Activated gamma-delta T cell (primary cell): Measurements from ENCODE around the gene SYAP1.
"Not testable (repeated sequence)": the region's sequence is repeated elsewhere in the genome, so short reads cannot be mapped to it uniquely, and the experiment has no call there.

Experiments
- DNase-seq: peaks from one replicate; lab custom pipeline; 2025; lab: John Stamatoyannopoulos, UW

SYAP1 gene

DNA sequence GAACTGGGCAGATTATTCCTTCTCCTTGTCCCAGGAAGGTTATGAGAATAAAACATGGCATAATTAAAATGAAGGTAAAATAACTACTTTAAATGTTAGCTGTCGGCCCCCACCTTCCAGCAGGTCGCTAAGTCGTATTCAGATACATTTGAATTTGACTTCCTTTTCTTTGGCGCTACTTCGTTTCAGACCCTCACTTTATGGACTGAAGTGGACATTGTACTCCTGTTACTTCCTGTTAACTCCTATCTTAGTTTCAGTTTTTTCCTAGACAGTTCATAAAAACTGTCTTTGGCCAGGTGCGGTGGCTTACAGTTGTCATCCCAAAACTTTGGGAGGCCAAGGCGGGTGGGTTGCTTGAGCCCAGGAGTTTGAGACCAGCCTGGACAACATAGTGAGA, 5.7 kb downstream of the SYAP1 start:
- DNase-seq = no peak

DNA sequence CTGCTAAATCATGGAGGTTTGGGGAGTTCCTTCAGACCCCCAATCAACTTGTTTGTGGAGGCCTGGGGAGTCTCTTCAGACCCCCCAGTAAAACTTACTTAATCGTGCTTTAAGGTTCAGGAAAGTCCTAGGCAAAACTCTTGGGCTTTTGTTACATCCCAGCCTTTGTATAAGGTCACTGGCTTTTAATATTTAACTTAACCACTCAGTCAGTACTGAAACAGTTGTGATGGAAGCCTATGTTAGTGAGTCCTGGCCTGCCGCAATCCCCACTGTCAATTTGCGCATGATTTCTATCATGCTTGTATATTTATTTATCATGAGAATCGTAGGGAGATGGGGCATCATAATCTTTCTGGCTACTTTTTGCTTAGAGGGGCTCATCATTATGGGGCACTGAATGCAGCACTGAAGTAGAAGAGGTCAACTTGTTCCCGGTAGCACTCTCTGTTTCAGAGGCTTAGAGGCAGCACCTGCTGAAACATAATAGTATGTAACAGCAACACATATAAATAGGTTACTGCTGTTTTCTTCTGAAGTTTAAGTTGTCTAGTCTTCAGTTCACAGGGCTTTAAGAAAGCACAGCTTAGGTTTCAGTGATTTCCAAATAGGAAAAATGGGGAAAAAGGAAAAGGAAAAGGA, 7.1 kb downstream of the SYAP1 start:
- DNase-seq = not testable (repeated sequence)

DNA sequence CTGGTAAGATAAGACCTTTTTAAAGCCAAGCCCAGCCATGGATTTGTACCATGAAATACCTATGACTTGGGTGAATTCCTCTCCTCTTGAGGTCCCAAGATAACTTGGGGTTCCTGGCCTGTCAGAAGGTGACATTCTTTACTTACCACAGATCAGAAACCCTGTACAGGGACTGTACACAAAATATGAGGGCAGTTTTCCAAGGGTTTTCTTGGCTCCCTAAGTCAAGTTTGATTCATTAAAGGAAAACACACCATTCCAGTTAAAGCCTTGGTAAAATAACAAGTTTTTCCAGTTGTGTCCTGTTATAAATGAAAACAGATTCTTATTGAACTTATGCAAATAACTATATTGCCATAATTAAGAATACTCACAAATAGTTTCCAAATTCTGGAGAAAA, 8.2 kb downstream of the SYAP1 start:
- no peak for DNase-seq

DNA sequence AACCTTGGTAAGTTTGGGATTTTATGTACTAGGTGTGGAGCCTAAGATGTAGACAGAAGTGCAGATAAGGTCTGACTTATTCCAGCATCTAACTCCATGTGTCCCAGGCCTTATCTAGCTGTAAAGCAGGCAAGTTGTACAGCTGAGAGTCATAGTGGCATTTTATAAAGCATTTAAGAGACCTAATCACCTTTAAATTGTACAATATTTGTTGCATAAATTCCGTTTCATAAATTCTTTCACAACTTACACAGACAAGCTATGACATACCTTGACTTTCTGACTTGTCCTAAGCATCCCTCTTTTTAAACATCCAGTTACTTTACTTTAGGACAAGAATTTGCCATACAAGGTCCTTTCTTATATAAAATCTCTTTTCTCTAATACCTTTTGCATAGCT, 11.0 kb downstream of the SYAP1 start:
- no peak for DNase-seq

DNA sequence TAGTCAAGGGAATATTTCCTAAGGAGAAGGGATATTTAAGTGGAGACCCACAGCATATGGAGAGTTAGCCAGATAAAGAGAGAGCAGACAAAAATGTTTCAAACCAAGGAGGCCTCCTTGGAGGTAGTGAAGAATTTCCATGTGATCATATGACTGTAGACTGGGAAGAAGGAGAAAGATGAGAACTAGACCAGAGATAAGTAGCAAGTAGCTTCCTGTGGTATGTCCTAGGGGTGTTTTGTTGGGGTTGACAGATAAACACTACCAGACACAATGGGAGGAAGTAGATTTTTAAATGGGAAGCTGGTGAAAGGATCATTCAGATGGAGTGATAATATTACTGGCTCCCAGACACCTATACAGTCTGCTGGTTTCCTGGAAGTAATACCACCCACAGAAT, 13.6 kb downstream of the SYAP1 start:
- no peak for DNase-seq

DNA sequence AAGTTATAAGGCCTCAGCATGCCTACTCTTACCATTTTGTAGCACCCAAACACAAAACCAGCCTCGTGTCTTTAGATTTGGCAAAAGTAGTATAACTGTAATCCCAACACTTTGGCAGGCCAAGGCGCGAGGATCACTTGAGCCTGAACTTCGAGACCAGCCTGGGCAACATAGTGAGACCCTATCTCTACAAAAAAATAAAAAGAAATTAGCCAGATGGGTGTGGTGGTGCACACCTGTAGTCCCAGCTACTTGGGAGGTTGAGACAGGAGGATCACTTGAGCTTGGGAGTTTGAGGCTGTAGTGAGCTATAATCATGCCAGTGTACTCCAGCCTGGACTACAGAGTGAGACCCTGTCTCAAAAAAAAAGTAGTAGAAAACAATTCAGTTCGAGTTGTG, 17.6 kb downstream of the SYAP1 start:
- no peak for DNase-seq

DNA sequence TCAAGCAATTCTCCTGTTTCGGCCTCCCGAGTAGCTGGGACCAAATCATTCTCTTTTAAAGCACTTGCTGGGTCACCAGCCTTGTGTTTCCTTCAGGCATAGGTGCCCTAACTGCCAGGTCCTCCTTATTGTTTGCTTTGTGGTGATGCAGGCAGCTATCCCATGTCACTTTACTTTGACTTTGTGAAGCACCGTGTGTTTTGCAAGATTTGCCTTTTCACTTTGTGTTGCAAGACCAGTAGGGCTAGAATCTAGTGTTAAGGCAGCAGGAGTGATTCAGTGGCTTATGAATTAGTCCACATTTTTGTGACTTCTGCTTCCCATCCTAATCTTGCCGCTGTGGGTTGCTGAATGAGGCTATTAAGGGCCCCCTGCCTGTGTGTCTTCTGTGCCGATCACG, 20.2 kb downstream of the SYAP1 start:
- DNase-seq = no peak

DNA sequence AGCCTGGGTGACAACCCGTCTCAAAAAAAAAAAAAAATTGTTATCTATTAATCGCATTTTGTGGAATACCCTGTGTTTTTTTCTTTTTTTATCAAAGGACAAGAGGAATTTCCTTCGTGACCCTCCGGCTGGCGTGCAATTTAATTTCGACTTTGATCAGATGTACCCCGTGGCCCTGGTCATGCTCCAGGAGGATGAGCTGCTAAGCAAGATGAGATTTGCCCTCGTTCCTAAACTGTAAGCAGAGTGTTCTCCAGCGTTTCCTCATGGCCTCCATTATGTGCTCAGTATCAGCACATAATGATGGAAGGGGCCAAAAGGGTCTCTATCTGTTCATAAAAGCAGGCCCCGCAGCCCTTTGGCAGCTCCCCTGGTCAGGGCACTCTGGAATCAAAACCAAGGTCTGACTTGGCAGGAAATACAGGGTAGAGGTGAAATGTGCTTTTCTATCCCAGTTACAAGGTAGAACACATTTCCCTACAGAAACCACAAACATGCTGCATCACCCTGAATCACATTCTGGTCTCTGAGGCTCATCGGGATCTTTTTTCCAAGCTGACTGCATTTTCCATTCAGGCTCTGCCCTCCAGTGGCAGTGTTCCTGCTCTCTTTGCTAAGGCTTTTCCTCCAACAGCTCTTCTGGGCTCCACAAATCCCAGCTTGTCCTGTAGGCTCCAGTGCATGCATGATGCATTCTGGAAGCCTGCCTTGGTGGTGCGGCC, 24.4 kb downstream of the SYAP1 start:
- DNase-seq = no peak

DNA sequence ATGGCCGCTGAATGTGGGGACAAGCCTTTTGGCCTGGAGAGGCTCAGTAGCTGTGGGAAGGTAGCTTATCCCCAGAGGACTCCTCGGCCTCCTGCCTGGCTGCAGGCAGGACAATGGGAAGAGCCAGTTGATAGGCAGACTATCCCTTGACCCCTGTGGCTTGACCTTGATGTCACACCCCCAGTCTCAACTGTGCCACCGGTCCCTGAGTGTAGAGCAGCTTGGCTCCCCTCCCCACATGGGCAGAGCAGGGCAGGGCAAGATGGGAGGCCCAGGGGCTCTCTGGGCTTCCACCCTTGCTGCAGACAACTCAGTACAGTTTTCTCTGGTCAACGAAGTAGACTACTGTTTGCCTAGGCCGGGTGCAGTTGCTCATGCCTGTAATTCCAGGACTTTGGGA, 25.7 kb downstream of the SYAP1 start:
- DNase-seq = no peak

DNA sequence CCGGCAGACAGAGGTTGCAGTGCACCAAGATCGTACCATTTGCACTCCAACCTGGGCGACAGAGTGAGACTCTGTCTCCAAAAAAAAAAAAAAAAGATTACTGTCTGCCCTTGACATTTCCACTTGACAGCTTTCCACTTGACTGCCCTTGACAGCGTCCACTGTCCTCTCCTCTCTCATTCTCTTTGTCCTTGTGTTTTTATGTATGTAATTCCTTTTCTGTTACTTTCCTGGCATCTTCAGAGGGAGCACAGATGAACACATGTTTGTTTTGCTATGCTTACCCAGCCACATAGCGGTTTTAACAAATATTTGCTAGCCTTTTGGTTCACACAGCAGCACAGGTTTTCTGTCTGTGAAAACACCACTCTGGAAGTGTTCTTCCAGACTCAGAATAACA, 26.2 kb downstream of the SYAP1 start:
- no peak for DNase-seq

DNA sequence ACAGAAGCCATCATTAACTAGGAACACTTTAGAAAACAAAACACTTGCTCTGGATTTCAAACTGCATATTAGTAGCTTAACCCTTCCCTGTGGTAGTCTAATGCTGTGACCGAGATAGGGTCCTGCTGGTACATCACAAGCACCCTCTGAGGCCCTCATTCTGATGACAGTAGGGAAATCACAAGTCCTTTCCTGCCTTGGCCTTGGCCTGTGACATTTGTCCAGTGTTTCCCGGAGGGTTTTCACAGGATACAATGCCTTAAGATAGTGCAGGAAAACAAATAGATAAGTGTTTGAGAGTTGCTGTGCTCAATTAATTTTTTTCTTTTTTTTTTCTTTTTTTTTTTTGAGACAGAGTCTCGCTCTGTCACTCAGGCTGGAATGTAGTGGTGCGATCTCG, 29.0 kb downstream of the SYAP1 start:
- no peak for DNase-seq

DNA sequence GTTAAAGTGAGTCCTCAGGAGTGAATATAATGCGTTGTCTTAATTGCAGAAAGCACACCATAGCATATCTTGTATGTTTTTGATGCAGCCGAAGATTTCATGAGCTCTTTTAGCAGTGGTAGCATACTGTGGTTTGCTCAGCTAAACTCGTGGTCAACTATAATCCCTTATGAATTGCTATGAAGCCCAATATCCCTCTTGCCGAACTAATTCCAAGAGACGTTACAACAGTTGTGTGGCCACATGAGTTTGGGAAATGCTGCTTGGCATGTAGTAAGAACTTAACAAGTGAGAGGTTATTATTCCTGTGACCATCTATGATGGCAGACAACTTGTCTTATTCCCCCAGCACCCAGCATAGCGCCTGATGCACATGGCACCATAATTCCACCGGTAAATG, 30.7 kb downstream of the SYAP1 start:
- no peak for DNase-seq

DNA sequence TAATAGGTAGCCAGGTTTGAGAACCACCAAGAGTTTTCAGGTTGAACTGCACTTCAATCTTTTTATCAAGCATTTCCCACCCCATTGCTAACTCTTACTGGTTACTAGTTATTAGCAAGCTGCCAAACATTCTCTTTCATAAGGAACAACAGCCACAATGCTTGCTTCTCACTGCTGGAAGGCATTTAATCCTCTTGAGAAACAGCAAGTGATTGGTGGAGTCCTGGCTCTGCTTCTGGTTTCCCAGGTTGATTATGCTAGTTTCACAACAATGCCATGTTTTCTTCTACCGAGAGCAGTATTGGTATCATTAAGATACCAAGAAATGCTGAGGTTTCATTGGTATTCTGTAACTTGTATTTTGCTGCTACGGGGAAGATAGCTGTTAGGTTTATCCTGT, 34.6 kb downstream of the SYAP1 start:
- DNase-seq = no peak

DNA sequence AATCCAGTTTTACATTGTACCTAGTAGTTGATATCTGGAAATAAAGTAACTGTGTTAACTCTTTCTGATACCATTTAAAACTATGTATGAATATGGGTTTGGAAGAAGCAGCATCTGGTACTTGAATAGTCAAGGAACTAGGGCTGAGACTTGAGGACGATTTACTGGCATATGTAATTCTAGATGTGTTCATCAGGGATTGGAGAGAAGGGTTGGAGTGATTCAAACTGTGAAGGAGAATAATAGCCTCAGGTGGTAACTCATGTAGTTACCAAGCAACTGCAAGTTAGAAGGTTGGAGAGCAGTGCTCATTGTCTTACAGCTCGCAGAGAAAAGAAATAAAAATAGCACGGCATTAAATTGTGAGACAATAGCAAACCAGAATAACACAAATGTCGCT, 37.3 kb downstream of the SYAP1 start:
- no peak for DNase-seq

DNA sequence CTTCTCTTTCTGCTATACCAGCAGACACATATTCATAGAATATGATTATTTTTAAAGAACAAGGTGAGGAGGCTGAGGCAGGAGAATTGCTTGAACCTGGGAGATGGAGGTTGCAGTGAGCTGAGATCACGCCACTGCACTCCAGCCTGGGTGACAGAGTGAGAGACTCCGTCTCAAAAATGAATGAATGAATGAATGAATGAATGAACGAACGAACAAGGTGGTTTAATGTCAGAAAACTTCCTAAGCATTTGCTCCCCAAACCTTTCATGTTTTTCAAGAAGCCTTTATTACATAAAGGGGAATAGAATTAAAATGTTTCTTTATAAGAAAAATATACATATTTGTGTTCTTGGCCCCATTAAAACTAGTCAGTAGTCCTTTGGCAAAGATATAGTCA, 42.1 kb downstream of the SYAP1 start:
- DNase-seq = not testable (repeated sequence)

DNA sequence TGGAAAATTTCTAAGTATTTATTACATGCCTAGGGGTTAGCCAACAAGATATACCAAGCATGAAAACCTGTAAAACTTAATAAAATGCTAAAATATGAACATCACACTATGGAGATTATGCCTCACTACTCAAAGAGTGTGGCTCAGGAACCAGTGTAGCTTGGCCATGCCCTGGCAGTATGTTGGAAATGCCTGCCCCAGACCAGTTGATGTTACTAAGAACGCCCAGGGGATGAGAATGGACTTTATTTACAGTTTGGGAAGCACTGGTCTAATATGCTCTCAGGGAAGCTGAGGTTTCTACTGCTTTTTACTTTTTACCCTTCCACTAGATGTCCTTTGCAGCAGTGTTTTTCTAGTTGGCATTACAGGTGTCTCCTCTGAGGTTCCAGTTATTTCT, 43.2 kb downstream of the SYAP1 start:
- DNase-seq = no peak

DNA sequence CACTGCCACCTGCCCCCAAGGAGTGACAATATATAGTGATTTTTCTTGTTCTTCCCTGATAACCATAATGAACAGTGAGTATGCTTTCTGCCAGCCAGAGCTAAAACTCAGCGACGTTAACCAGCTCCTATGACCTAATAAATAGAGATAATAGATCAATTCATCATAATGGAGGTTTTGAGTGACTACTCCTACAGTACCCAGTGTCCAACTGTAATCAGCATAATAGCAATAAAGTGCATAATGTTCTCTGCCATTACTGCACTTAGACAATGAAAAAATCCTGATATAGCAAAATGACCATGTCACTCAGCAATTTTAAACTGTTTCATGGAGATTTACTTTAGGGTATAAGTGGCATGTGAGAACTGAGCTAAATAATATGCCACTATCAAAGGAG, 46.2 kb downstream of the SYAP1 start:
- no peak for DNase-seq

DNA sequence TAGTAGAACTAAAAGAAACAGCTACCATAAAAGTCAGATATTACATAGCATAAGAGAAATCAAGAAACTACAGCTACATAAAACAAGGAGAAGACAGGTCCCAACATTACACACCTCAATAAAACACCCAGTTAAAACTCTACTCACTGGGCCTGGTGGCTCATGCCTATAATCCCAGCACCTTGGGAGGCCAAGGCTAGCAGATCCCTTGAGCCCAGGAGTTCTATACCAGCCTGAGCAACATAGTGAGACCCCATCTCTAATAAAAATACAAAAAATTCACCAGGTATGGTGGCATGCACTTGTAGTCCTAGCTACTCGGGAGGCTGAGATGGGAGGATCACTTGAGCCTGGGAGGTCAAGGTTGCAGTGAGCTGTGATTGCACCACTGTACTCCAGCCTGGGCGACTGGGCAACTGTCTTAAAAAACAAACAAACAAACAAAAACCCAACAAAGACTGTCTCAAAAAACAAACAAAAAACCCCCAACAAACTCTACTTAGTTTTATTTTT, 51.6 kb downstream of the SYAP1 start:
- DNase-seq = no peak

DNA sequence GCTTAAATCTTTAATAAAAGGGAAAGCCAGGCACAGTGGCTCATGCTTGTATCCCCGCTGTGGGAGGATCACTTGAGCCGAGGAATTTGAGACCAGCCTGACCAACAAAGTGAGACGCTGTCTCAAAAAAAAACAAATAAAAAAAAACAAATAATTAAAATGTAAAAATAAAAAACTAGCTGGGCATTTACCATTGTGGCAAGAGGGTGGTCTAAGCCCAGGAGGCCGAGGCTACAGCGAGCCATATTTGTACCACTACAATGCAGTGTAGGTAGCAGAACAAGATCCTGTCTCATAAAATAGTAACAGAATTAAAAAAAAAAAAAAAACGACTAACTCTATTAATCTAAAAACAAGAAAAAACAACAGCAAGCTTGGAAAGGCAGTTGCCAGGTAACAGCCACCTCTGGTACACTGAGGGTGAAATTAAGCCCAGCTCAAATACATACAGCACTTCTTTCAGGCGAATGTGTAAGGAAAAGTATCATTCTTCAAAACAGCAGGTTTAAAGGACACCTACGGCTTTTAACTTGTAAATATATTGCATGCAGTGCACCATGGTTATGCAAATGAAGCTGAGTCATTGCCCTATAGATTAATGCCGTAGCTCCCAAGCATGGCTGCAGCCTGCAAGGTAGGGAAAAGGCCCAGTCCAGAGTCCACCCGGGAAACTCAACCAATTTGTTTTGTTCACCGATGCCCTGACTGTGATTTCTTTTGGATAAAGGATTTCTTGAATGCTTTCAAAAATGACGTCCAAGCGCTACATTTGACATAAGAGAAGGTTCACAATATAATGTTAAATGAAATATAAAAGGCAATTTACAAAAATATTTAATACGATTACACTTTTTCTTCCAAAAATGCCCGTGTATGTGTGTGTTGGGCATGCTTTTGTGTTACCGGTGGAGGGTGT, 52.3 kb downstream of the SYAP1 start:
- no peak for DNase-seq

DNA sequence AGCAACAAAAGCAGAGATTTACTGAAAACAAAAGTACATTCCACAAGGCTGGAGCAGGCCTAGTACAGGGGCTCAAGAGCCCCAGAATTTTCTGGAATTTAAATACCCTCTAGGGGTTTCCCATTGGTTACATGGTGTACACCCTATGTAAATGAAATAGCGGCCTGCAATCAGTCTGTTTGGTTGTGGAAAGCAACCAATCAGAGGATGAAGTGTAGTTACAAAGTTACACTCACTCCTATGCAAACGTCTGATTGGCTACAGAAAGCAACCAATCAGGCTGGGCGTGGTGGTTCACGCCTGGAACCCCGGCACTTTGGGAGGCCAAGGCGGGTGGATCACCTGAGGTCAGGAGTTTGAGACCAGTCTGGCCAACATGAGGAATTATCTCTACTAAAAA, 53.0 kb downstream of the SYAP1 start:
- no peak for DNase-seq

DNA sequence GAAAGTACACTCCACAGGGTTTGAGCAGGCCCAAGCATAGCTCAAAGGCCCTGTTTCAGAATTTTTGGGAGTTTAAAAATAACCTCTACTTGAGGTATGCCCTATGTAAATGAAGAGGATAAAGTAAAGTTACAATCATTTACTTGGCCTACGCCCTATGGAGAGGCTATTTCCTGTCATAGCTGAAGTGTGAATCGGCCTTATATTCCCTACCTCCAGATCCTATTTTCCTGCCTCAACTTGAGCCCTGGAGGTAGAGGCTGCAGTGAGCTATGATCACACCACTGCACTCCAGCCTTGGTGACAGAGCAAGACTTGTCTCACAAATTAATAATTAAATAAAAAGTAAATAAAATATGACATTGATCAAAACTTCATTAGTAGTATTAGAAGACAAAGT, 55.3 kb downstream of the SYAP1 start:
- no peak for DNase-seq

DNA sequence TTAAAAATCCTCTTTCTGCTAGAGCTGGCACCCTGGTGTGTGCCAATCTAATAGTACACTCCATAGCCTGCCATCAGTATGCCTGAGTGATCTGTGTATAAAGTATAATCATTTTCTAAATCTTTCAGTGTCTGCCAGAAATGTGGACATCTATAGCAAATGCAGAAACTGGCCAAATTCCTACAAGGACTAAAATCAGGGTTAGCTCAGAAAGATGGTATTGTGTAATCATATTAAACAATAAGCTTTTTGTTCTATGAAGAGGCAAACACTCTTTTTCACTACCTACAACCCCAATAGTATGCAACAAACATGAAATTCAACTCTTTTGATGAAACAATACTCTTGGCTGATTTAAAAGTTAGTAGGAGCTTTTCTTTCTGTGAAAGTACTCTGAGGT, 59.1 kb downstream of the SYAP1 start:
- no peak for DNase-seq

DNA sequence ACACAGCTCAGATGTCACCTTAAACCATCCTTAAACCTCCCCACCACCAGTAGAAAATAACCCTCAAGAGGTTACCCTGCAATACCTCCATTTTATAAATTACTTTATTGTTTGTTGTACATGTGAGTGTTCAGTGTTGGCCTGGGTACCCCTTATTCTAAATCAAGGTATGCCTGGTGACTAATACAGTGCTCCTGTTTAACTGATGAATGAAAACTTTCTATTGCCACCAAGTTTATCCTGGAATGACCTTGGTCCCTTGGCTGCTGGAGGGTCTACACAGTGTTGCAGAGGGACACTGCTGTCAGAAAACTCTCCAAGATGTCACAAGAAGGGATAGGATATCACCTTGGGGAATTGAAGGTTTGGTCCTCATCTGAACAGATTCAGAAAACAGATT, 59.6 kb downstream of the SYAP1 start:
- no peak for DNase-seq
